Kidney (tissue), 14 donors: Measurements from ENCODE around the gene UBC. TPM values are rescaled to one million over a fixed set of nuclear protein-coding genes. Genes with fewer than 3 reads are reported as not detected.

Experiments
- DNase-seq, 5 donors: peaks; one replicate each; pipeline ENCODE4 v3.0.0-alpha.2; 2013 to 2020
- FAIRE-seq: peaks from 2 replicates; lab custom pipeline; 2012; peaks lifted over from hg19 to GRCh38; lab: Jason Lieb, UNC
- H3K27ac ChIP-seq, 2 donors: one replicate each; pipeline ENCODE4 v1.7.0; 2013; ENCODE audit warnings: low read depth in 2 of 2, low read length in 2 of 2, inconsistent platforms in 1 of 2
- H3K27me3 ChIP-seq: one replicate; pipeline ENCODE4 v1.7.1; 2013; ENCODE audit warnings: low read length, inconsistent platforms; ENCODE audit not compliant: control insufficient read depth, insufficient read depth
- H3K36me3 ChIP-seq, 3 donors: one replicate each; pipeline versions ENCODE4 v1.7.0 to v1.7.1; 2013; ENCODE audit warnings: low read length in 3 of 3, control low read depth in 1 of 3, inconsistent platforms in 1 of 3; ENCODE audit not compliant: insufficient read depth in 3 of 3, control insufficient read depth in 2 of 3
- H3K4me1 ChIP-seq, 3 donors: one replicate each; pipeline versions ENCODE4 v1.7.0 to v1.7.1; 2013; ENCODE audit warnings: low read length in 3 of 3, inconsistent platforms in 1 of 3, low read depth in 1 of 3; ENCODE audit not compliant: control insufficient read depth in 2 of 3, insufficient read depth in 2 of 3
- H3K4me3 ChIP-seq, 3 donors: one replicate each; pipeline versions ENCODE4 v1.7.0 to v1.8.1; 2013; ENCODE audit warnings: low read length in 3 of 3, control low read depth in 1 of 3, inconsistent platforms in 1 of 3
- H3K9ac ChIP-seq, 3 donors: one replicate each; pipeline versions ENCODE4 v1.7.0 to v1.7.1; 2013; ENCODE audit warnings: low read length in 3 of 3, control low read depth in 1 of 3, inconsistent platforms in 1 of 3
- H3K9me3 ChIP-seq, 3 donors: one replicate each; pipeline versions ENCODE4 v1.7.0 to v1.7.1; 2013; ENCODE audit warnings: low read length in 3 of 3, control low read depth in 1 of 3, inconsistent platforms in 1 of 3; ENCODE audit not compliant: control insufficient read depth in 2 of 3, insufficient read depth in 1 of 3
- CTCF ChIP-seq: IDR thresholded peaks from 3 replicates; pipeline ENCODE4 v1.5.1; 2012; ENCODE audit warnings: mild to moderate bottlenecking, moderate library complexity, borderline replicate concordance; ENCODE audit not compliant: insufficient read depth; ENCODE audit errors: extremely low read depth
- intact Hi-C: fragments of 100-400 bp; cut with DNase I; formaldehyde crosslinking; loops from one replicate; pipeline ENCODE4 v1.11.1; 2022
- polyA plus RNA-seq: library from polyadenylated mRNA; stranded (reverse); fragments of 350-450 nt; fragmentation: Illumina TruSeq; extraction: RNeasy Lipid Tissue Mini Kit (QIAGEN cat#74804); gene quantifications from one replicate; pipeline ENCODE4 v1.2.3, GENCODE V29; 2014; ENCODE audit warnings: low read depth, low replicate concordance; ENCODE audit not compliant: insufficient read depth
- total RNA-seq: library from RNA; stranded (reverse); fragmentation: NEBNext Ultra II Directional; extraction: Animal tissue kit (Norgen Biotek cat#: 25700); gene quantifications from one replicate; pipeline ENCODE4 v1.2.1, GENCODE V29; 2021
- donor health status: control.
- donor health status: control.
- donor health status: control.
- donor health status: control.
- donor health status: control.
- donor health status: DM: yes; HTN: yes; CAD: no.
- donor health status: Normal renal cell carcinoma (clear cell type).

The UBC gene
- total and polyA plus RNA-seq, 2 donors from 2014 or later, result 952 to 1,132 TPM

GRCh38 chr12:124940393-124941169 is 26.1 kb upstream of the UBC start:
- Histone ChIP-seq H3K9me3 (no peaks in the 10 kb centered on the region), H3K27ac (peak overlapping the region; percentile 89 to 98), H3K36me3 (no peaks in the 10 kb centered on the region), H3K4me3 (peak overlapping the region; percentile 67 to 78 (median 68)), H3K9ac (peak overlapping the region; percentile 70 to 79 (median 74)), H3K27me3 (no peaks in the 10 kb centered on the region), H3K4me1 (peaks cover 4 to 14% (median 10%) of the 10 kb centered on the region in 3 donors)
- DNase-seq, result peak; percentile 90 to 95 (median 91)
- TF ChIP-seq CTCF, result peak; percentile 90
- intact Hi-C loops, result no loop called here
- no peak for FAIRE-seq

- intact Hi-C loops, result no loop called here
- peak overlapping the region; percentile 67 to 78 (median 68) for H3K4me3 ChIP-seq
Measured at GRCh38 chr12:124940143-124940392, 25.6 kb upstream of the UBC start.

GRCh38 chr12:124939421-124940142 is 25.1 kb upstream of the UBC start:
- Histone ChIP-seq H3K36me3 (no peaks in the 10 kb centered on the region), H3K4me1 (peaks cover 4 to 14% (median 10%) of the 10 kb centered on the region in 3 donors), H3K9me3 (no peaks in the 10 kb centered on the region), H3K4me3 (peak overlapping the region; percentile 67 to 78 (median 68)), H3K27ac (peak overlapping the region; percentile 89 to 98), H3K27me3 (no peaks in the 10 kb centered on the region), H3K9ac (peak overlapping the region; percentile 70 to 79 (median 74))
- FAIRE-seq, result no peak
- intact Hi-C loops, result no loop called here
- DNase-seq, result peak; percentile 93 to 98 (median 96)
- TF ChIP-seq CTCF, result no peak

More at GRCh38 chr12:124940143-124940392, 25.6 kb upstream of the UBC start:
- DNase-seq, result no peak
- Histone ChIP-seq H3K36me3 (no peaks in the 10 kb centered on the region), H3K27me3 (no peaks in the 10 kb centered on the region), H3K9me3 (no peaks in the 10 kb centered on the region), H3K9ac (peak overlapping the region; percentile 70 to 79 (median 74)), H3K27ac (peak overlapping the region; percentile 89 to 98), H3K4me1 (peaks cover 4 to 14% (median 10%) of the 10 kb centered on the region in 3 donors)
- FAIRE-seq, result no peak
- TF ChIP-seq CTCF, result no peak
